ENCODE results near the gene NUP93.

Gene NUP93

DNA sequence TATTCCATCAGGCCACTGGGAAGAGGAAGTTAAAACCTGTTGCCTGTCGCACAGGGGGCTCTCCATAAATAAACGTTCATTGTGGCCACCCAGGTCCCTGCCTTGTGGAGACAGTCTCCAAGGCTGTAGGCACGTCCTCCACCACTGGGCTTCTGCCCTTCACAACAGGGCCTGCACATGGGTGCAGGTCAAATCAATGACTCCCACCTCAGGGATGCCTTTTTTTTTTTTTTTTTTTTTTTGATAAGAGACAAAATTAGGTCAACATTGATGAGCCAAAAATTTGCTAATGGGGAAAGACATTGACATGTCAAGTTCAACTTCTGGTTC is 122.4 kb downstream of the NUP93 start:
- Mint-ChIP-seq H3K27ac (peak overlapping the region in 2 of 3 experiments; percentile 67 to 81), H3K9me3 (no peaks in the 10 kb centered on the region), H3K27me3 (ENCODE audit: low read depth) (no peaks in the 10 kb centered on the region), H3K4me1 (peaks cover 45% of the 10 kb centered on the region), H3K36me3 (ENCODE audit: low read depth) (no peaks in the 10 kb centered on the region), H3K4me3 (no peak overlapping the region)
- no peak for TF ChIP-seq CTCF (IDR thresholded peaks at IDR 0.05; ENCODE audit: unreplicated experiment in 3 of 3)

DNA sequence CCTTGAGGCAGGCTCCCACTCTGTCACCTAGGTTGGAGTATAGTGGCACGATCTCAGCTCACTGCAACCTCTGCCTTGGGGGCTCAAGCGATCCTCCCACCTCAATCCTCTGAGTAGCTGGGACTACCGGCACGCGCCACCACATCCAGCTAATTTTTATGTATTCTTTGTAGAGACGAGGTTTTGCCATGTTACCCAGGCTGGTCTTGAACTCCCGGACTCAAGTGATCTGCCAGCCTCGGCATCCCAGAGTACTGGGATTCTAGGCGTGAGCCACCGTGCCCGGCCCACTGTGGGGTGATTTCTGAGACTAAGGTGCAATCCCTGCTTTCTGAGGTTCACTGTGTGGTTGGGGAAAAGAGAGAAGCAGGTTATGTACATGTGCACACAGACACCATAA is 123.0 kb downstream of the NUP93 start:
- Mint-ChIP-seq H3K4me3 (no peak overlapping the region), H3K27ac (no peak overlapping the region)
- TF ChIP-seq CTCF (IDR thresholded peaks at IDR 0.05; ENCODE audit: unreplicated experiment in 3 of 3), result no peak

DNA sequence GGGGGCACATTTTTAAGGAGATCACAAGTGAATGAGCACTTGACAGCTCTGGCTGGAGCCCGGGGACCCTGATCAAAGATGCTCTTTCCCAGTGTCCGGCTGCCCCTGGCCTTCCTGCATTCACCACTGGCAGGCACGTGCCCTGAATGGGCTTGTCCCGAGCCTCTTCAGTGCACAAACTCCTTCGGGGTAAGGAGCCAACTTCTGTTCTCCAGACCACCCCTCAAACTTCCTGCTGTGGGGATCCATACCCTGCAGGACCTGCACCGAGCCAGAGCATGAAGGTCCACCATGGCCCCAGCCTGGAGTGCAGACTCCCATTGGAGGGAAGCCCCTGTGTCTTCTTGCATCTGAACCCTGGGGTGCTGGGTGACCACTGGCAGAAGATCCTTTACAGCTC is 125.3 kb downstream of the NUP93 start:
- no peaks in the 10 kb centered on the region for H3K9me3 Mint-ChIP-seq

More for the DNA sequence above, 123.0 kb downstream of the NUP93 start:
- no peaks in the 10 kb centered on the region for H3K27me3 Mint-ChIP-seq (ENCODE audit: low read depth)
- H3K9me3 Mint-ChIP-seq, result no peaks in the 10 kb centered on the region
- H3K4me1 Mint-ChIP-seq, result peaks cover 39% of the 10 kb centered on the region
- no peaks in the 10 kb centered on the region for H3K36me3 Mint-ChIP-seq (ENCODE audit: low read depth)

GRCh38 chr16:56855946-56856345 is 126.0 kb downstream of the NUP93 start:
- Mint-ChIP-seq H3K4me1 (peaks cover 22% of the 10 kb centered on the region), H3K36me3 (ENCODE audit: low read depth) (no peaks in the 10 kb centered on the region), H3K4me3 (no peak overlapping the region), H3K27ac (peak overlapping the region in 2 of 3 experiments; percentile 6 to 41), H3K27me3 (ENCODE audit: low read depth) (peaks cover 11% of the 10 kb centered on the region), H3K9me3 (no peaks in the 10 kb centered on the region)
- no peak for TF ChIP-seq CTCF (IDR thresholded peaks at IDR 0.05; ENCODE audit: unreplicated experiment in 3 of 3)

More for the DNA sequence above, 125.3 kb downstream of the NUP93 start:
- H3K36me3 Mint-ChIP-seq (ENCODE audit: low read depth), result no peaks in the 10 kb centered on the region
- H3K27me3 Mint-ChIP-seq (ENCODE audit: low read depth), result peaks cover 11% of the 10 kb centered on the region
- no peak for TF ChIP-seq CTCF (IDR thresholded peaks at IDR 0.05; ENCODE audit: unreplicated experiment in 3 of 3)
- H3K4me3 Mint-ChIP-seq, result no peak overlapping the region
- peak overlapping the region in 1 of 3 experiments; percentile 6 for H3K27ac Mint-ChIP-seq
- H3K4me1 Mint-ChIP-seq, result peaks cover 22% of the 10 kb centered on the region

DNA sequence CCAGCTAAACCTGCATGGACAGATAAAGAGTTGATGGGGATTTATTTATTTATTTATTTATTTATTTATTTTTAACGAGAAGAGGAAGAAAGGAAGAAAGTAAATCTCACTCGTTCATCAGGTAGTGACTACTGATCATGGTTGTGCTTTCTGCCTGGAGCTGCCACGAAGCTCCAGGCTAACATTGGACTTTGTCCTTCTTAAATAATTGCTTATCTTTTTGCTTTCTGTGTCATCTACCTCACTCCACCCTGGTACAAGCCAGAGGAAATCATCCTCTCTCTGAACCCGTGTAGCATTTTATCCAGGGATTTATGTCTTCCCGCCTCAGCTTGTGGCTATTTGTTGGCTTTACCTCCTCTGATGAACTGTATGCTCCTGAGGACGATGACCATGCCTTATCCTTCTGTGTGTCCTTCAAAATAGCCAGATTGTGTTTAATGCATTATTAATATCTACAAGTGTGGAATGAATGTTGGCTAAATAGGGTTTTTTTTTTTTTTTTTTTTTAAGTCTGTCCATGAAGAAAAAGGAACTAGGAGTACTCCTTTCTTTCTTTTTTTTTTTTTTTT is 127.0 kb downstream of the NUP93 start:
- peaks cover 11% of the 10 kb centered on the region for H3K27me3 Mint-ChIP-seq (ENCODE audit: low read depth)
- peak overlapping the region in 1 of 3 experiments; percentile 5 for H3K27ac Mint-ChIP-seq
- TF ChIP-seq CTCF (IDR thresholded peaks at IDR 0.05; ENCODE audit: unreplicated experiment in 3 of 3), result no peak
- no peaks in the 10 kb centered on the region for H3K36me3 Mint-ChIP-seq (ENCODE audit: low read depth)
- no peaks in the 10 kb centered on the region for H3K9me3 Mint-ChIP-seq
- peaks cover 28% of the 10 kb centered on the region for H3K4me1 Mint-ChIP-seq
- H3K4me3 Mint-ChIP-seq, result no peak overlapping the region

GRCh38 chr16:56858374-56858773 is 128.4 kb downstream of the NUP93 start:
- TF ChIP-seq CTCF (IDR thresholded peaks at IDR 0.05; ENCODE audit: unreplicated experiment in 3 of 3), result no peak
- Mint-ChIP-seq H3K4me1 (peaks cover 33% of the 10 kb centered on the region), H3K4me3 (no peak overlapping the region)

More at GRCh38 chr16:56858374-56858773, 128.4 kb downstream of the NUP93 start:
- H3K9me3 Mint-ChIP-seq, result no peaks in the 10 kb centered on the region
- no peak overlapping the region for H3K27ac Mint-ChIP-seq
- H3K27me3 Mint-ChIP-seq (ENCODE audit: low read depth), result peaks cover 11% of the 10 kb centered on the region
- H3K36me3 Mint-ChIP-seq (ENCODE audit: low read depth), result no peaks in the 10 kb centered on the region

Data from nephron (organoid).